Fibroblast of pulmonary artery (primary cell): ENCODE measurements around the gene TRIM64.
"Not testable (repeated sequence)": the region's sequence is repeated elsewhere in the genome, so short reads cannot be mapped to it uniquely, and the experiment has no call there.

ENCODE experiments used
- DNase-seq: peaks from one replicate; pipeline ENCODE4 v3.0.0-alpha.2; 2010; ENCODE audit warnings: low read depth
- H3K4me3 ChIP-seq: replicated peaks from 2 replicates; pipeline ENCODE4 v1.5.1; 2011; ENCODE audit warnings: low read depth, mild to moderate bottlenecking, control low read depth, low read length, moderate library complexity
- CTCF ChIP-seq: IDR thresholded peaks from 2 replicates; pipeline ENCODE4 v1.5.1; 2011; ENCODE audit warnings: mild to moderate bottlenecking, control low read depth, low read length, inconsistent platforms; ENCODE audit errors: missing control alignments

The TRIM64 gene

GRCh38 chr11:89965737-89966136, at the start of gene TRIM64:
TRIM64 (plus strand) TSS chr11:89966037; CDS start chr11:89968504, 2,467 bp downstream.
- not testable (repeated sequence) for DNase-seq

GRCh38 chr11:89922195-89922660, 43.6 kb upstream of the TRIM64 start, which contains the start of gene TRIM49D1:
TRIM49D1 (minus strand) TSS chr11:89922245; CDS start chr11:89917710, 4,535 bp downstream.
- TF ChIP-seq CTCF = no peak
- no peak within 1 kb of the TSS for H3K4me3 ChIP-seq
- no peak for DNase-seq

More at GRCh38 chr11:89965737-89966136, at the start of gene TRIM64:
- H3K4me3 ChIP-seq = not testable (repeated sequence)

GRCh38 chr11:89923764-89924163, 42.1 kb upstream of the TRIM64 start, which contains the start of gene TRIM49D2:
TRIM49D2 (plus strand) TSS chr11:89924064; CDS start chr11:89926762, 2,698 bp downstream.
- not testable (repeated sequence) for DNase-seq, H3K4me3 ChIP-seq

GRCh38 chr11:89960833-89961232, 5.0 kb upstream of the TRIM64 start:
- H3K4me3 ChIP-seq, DNase-seq: not testable (repeated sequence)
